HS-27A (cell line): ENCODE measurements around the gene CAMTA2.
A peak's percentile ranks its signal among the peaks of the same experiment; 100 is the strongest.

Source experiments
- DNase-seq: peaks from one replicate; pipeline ENCODE4 v3.0.0-alpha.2; 2012; ENCODE audit warnings: low read depth, missing footprints

The CAMTA2 gene

GRCh38 chr17:4999430-5000093, 12.1 kb upstream of the CAMTA2 start:
- DNase-seq = no peak

- no peak for DNase-seq
These were observed 11.4 kb upstream of the CAMTA2 start for GRCh38 chr17:4998732-4999429.

GRCh38 chr17:4998027-4998731, 10.7 kb upstream of the CAMTA2 start:
- no peak for DNase-seq

- peak; percentile 34 for DNase-seq
These were observed 10.0 kb upstream of the CAMTA2 start, which contains the start of the genes INCA1 and KIF1C for GRCh38 chr17:4997302-4998026. Gene INCA1, minus strand, starts transcription at chr17:4997522. Its CDS starts 3,085 bp downstream, at chr17:4994437. Gene KIF1C, plus strand, starts transcription at chr17:4997950. Its CDS starts 2,297 bp downstream, at chr17:5000247.

- no peak for DNase-seq
These were observed 6.7 kb upstream of the CAMTA2 start for GRCh38 chr17:4994081-4994595.

- DNase-seq = no peak
These were observed 492 bp upstream of the CAMTA2 start for GRCh38 chr17:4987767-4988567.

- DNase-seq = no peak
These were observed 1.1 kb downstream of the CAMTA2 start for GRCh38 chr17:4986403-4986802.

- DNase-seq = no peak
These were observed 5.2 kb downstream of the CAMTA2 start for GRCh38 chr17:4982305-4982704.

- no peak for DNase-seq
These were observed 6.7 kb downstream of the CAMTA2 start for GRCh38 chr17:4980644-4981216.

- DNase-seq = no peak
These were observed 8.7 kb downstream of the CAMTA2 start for GRCh38 chr17:4978726-4979125.

- no peak for DNase-seq
These were observed 13.3 kb downstream of the CAMTA2 start for GRCh38 chr17:4974115-4974670.

- DNase-seq = no peak
These were observed 14.0 kb downstream of the CAMTA2 start for GRCh38 chr17:4973256-4974114.

GRCh38 chr17:4972752-4973151, 14.7 kb downstream of the CAMTA2 start:
- no peak for DNase-seq

GRCh38 chr17:4972322-4972721, 15.2 kb downstream of the CAMTA2 start:
- no peak for DNase-seq

- no peak for DNase-seq
These were observed 15.6 kb downstream of the CAMTA2 start for GRCh38 chr17:4971826-4972225.

- no peak for DNase-seq
These were observed 17.2 kb downstream of the CAMTA2 start for GRCh38 chr17:4970273-4970672.

- DNase-seq = no peak
These were observed 17.8 kb downstream of the CAMTA2 start for GRCh38 chr17:4969551-4970173.

- DNase-seq = no peak
These were observed 18.4 kb downstream of the CAMTA2 start for GRCh38 chr17:4969047-4969550.
